ENCODE data around the gene CAPZB. TPM values are rescaled to one million over a fixed set of nuclear protein-coding genes. Genes with fewer than 3 reads are reported as not detected.

Gene CAPZB
- polyA plus RNA-seq, 3 donors, result 290 to 504 (median 407) TPM

DNA sequence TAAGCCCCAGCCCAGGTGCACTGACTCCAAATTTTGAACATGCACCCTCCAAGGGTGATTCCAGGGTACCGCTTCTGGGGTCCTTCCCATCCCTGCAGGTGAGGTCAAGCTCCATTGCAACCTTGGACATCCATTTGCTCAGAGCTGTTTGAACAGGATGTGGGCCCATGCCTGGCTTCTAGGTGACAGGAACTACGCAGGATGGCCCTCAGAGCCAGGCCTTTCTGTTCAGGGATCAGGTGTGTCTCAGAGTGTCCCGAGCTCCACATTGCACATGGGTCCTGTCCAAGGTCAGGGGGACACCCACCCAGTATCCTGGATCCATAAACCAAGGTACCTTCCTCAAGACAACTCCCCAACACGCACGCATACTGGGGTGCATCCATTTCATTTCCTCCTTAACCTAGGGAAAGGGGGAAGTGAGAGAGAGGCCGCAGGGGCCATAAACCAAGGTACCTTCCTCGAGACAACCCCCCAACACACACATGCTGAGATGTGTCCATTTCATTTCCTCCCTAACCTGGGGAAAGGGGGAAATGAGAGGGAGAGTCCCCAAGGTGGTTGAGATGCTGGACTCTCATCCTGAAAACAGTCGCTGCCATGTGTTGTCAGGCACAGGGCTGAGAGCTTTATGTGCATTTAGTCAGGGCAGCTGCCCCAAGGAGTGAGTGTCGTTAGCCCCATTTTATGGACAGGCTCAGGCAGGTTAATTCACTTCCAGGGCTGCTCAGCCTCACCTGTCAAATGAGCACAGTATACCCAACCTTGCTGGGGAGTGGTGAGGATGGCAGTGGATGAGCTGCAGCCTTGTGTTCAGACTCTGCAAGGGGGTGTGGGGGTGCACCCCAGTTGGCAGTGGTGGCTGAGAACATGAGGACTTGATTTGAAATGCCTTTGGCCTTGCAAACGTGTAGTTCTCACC is 171.1 kb downstream of the CAPZB start:
- H3K36me3 ChIP-seq (replicated peaks in 1 of 2; ENCODE audit: control insufficient read depth in 1 of 2, insufficient read depth in 2 of 2, low read length in 2 of 2), result peaks cover 7 to 15% of the 10 kb centered on the region in 2 donors
- no peak overlapping the region for H3K4me3 Mint-ChIP-seq
- H3K27ac ChIP-seq (ENCODE audit: low read depth in 1 of 2, low read length in 2 of 2), result peak overlapping the region; percentile 11 to 89
- peak overlapping the region; percentile 91 for H3K4me2 ChIP-seq (replicated peaks; ENCODE audit: extremely low read depth, low read length, poor library complexity, severe bottlenecking)
- peaks cover 75 to 83% of the 10 kb centered on the region in 2 donors for H3K4me1 ChIP-seq (ENCODE audit: control insufficient read depth in 1 of 2, insufficient read depth in 2 of 2, low read length in 2 of 2)
- peaks cover 0 to 3% (median 0%) of the 10 kb centered on the region in 7 donors for H3K9me3 Mint-ChIP-seq
- peaks cover 14 to 23% of the 10 kb centered on the region in 2 donors for H3K36me3 Mint-ChIP-seq
- WGBS (ENCODE audit: insufficient coverage), result 70% methylated on average over 6 of the region's 10 CpGs
- peak overlapping the region in 1 of 3 experiments; percentile 90 for H3K4me3 ChIP-seq (replicated peaks in 1 of 3; ENCODE audit: low read depth in 2 of 3, low read length in 3 of 3)
- H2AFZ ChIP-seq (ENCODE audit: insufficient read depth, low read depth, low read length, poor library complexity, severe bottlenecking), result no peak overlapping the region
- TF ChIP-seq, protein P1, sequence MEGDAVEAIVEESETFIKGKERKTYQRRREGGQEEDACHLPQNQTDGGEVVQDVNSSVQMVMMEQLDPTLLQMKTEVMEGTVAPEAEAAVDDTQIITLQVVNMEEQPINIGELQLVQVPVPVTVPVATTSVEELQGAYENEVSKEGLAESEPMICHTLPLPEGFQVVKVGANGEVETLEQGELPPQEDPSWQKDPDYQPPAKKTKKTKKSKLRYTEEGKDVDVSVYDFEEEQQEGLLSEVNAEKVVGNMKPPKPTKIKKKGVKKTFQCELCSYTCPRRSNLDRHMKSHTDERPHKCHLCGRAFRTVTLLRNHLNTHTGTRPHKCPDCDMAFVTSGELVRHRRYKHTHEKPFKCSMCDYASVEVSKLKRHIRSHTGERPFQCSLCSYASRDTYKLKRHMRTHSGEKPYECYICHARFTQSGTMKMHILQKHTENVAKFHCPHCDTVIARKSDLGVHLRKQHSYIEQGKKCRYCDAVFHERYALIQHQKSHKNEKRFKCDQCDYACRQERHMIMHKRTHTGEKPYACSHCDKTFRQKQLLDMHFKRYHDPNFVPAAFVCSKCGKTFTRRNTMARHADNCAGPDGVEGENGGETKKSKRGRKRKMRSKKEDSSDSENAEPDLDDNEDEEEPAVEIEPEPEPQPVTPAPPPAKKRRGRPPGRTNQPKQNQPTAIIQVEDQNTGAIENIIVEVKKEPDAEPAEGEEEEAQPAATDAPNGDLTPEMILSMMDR (IDR thresholded peaks at IDR 0.05), result no peak
- peaks cover 68% of the 10 kb centered on the region for H3K79me2 ChIP-seq (ENCODE audit: insufficient read depth, low read length)
- peak overlapping the region; percentile 25 to 85 (median 64) for H3K27ac Mint-ChIP-seq
- peaks cover 40% of the 10 kb centered on the region for H4K20me1 ChIP-seq (ENCODE audit: insufficient read depth, low read length)
- DNase-seq, result peak in 2 of 3 donors; percentile 33 to 49
- H3K4me1 Mint-ChIP-seq, result peaks cover 78% of the 10 kb centered on the region
- H3K27me3 Mint-ChIP-seq (ENCODE audit: low read depth in 3 of 3), result peaks cover 0 to 7% (median 0%) of the 10 kb centered on the region in 3 donors
- H3K9me3 ChIP-seq (replicated peaks in 1 of 2; ENCODE audit: control insufficient read depth in 1 of 2, insufficient read depth in 1 of 2, low read length in 2 of 2), result no peaks in the 10 kb centered on the region
- no peaks in the 10 kb centered on the region for H3K27me3 ChIP-seq (ENCODE audit: control insufficient read depth in 2 of 2, insufficient read depth in 2 of 2, low read length in 2 of 2)
- no peak overlapping the region for H3K9ac ChIP-seq (ENCODE audit: insufficient read depth, low read length, poor library complexity, severe bottlenecking)
- intact Hi-C loops (cut with micrococcal nuclease), result loop anchor here (5.0 kb wide), 4 partner anchors 62 to 357 kb away; partner anchors contain the start of genes EMC1 (in 1 of the 2), IFFO2 (in 1 of the 2) and MRTO4 (in 1 of the 2)

DNA sequence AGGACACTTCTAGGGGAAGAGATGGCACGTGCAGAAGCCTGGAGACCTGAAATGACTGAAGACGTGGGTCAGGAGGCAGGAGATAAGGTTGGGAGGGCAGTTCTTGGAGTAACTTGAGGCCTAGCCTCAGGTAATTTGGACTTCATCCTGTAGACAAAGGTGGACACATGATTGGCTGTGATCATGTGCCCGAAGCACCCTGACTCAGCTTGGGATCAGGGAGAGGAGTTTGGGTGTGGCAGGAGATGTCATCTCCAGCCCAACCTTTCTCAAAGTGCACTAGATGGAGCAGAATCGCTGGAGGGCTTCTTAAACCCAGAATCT is 171.7 kb downstream of the CAPZB start:
- H3K36me3 Mint-ChIP-seq, result peaks cover 12 to 17% of the 10 kb centered on the region in 2 donors
- no peak for DNase-seq
- no peak overlapping the region for H2AFZ ChIP-seq (ENCODE audit: insufficient read depth, low read depth, low read length, poor library complexity, severe bottlenecking)
- 100% methylated on average over 1 of the region's 4 CpGs for WGBS (ENCODE audit: insufficient coverage)
- peaks cover 73% of the 10 kb centered on the region for H3K4me1 Mint-ChIP-seq
- H3K27ac ChIP-seq (ENCODE audit: low read depth in 1 of 2, low read length in 2 of 2), result peak overlapping the region in 1 of 2 donors; percentile 89
- peaks cover 40% of the 10 kb centered on the region for H4K20me1 ChIP-seq (ENCODE audit: insufficient read depth, low read length)
- H3K79me2 ChIP-seq (ENCODE audit: insufficient read depth, low read length), result peaks cover 66% of the 10 kb centered on the region
- H3K36me3 ChIP-seq (replicated peaks in 1 of 2; ENCODE audit: control insufficient read depth in 1 of 2, insufficient read depth in 2 of 2, low read length in 2 of 2), result peaks cover 7 to 18% of the 10 kb centered on the region in 2 donors
- no peaks in the 10 kb centered on the region for H3K9me3 ChIP-seq (replicated peaks in 1 of 2; ENCODE audit: control insufficient read depth in 1 of 2, insufficient read depth in 1 of 2, low read length in 2 of 2)
- H3K4me2 ChIP-seq (replicated peaks; ENCODE audit: extremely low read depth, low read length, poor library complexity, severe bottlenecking), result peak overlapping the region; percentile 91
- H3K9me3 Mint-ChIP-seq, result peaks cover 0 to 3% (median 0%) of the 10 kb centered on the region in 7 donors
- no peak overlapping the region for H3K9ac ChIP-seq (ENCODE audit: insufficient read depth, low read length, poor library complexity, severe bottlenecking)
- H3K27ac Mint-ChIP-seq, result peak overlapping the region in 3 of 7 donors; percentile 17 to 89 (median 85)
- peaks cover 0 to 7% (median 0%) of the 10 kb centered on the region in 3 donors for H3K27me3 Mint-ChIP-seq (ENCODE audit: low read depth in 3 of 3)
- H3K4me3 ChIP-seq (replicated peaks in 1 of 3; ENCODE audit: low read depth in 2 of 3, low read length in 3 of 3), result peak overlapping the region in 1 of 3 experiments; percentile 90
- peaks cover 69 to 76% of the 10 kb centered on the region in 2 donors for H3K4me1 ChIP-seq (ENCODE audit: control insufficient read depth in 1 of 2, insufficient read depth in 2 of 2, low read length in 2 of 2)
- peak overlapping the region; percentile 79 to 89 for H3K4me3 Mint-ChIP-seq
- intact Hi-C loops (cut with micrococcal nuclease), result loop anchor here (5.0 kb wide), 4 partner anchors 61 to 356 kb away; partner anchors contain the start of genes EMC1 (in 1 of the 2), IFFO2 (in 1 of the 2) and MRTO4 (in 1 of the 2)
- H3K27me3 ChIP-seq (ENCODE audit: control insufficient read depth in 2 of 2, insufficient read depth in 2 of 2, low read length in 2 of 2), result no peaks in the 10 kb centered on the region
- TF ChIP-seq, protein P1 (IDR thresholded peaks at IDR 0.05), result no peak

Measured in CD14-positive monocyte (primary cell).